HG02943 (cell line): Measurements from ENCODE around the gene PTAFR.

ENCODE experiments used
- ATAC-seq: cut with Tn5 transposase; IDR thresholded peaks from one replicate; pipeline ENCODE4 v1.9.1; 2021; ENCODE audit warnings: mild to moderate bottlenecking, low read depth, moderate library complexity; ENCODE audit not compliant: unreplicated experiment

The PTAFR gene, protein sequence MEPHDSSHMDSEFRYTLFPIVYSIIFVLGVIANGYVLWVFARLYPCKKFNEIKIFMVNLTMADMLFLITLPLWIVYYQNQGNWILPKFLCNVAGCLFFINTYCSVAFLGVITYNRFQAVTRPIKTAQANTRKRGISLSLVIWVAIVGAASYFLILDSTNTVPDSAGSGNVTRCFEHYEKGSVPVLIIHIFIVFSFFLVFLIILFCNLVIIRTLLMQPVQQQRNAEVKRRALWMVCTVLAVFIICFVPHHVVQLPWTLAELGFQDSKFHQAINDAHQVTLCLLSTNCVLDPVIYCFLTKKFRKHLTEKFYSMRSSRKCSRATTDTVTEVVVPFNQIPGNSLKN

DNA sequence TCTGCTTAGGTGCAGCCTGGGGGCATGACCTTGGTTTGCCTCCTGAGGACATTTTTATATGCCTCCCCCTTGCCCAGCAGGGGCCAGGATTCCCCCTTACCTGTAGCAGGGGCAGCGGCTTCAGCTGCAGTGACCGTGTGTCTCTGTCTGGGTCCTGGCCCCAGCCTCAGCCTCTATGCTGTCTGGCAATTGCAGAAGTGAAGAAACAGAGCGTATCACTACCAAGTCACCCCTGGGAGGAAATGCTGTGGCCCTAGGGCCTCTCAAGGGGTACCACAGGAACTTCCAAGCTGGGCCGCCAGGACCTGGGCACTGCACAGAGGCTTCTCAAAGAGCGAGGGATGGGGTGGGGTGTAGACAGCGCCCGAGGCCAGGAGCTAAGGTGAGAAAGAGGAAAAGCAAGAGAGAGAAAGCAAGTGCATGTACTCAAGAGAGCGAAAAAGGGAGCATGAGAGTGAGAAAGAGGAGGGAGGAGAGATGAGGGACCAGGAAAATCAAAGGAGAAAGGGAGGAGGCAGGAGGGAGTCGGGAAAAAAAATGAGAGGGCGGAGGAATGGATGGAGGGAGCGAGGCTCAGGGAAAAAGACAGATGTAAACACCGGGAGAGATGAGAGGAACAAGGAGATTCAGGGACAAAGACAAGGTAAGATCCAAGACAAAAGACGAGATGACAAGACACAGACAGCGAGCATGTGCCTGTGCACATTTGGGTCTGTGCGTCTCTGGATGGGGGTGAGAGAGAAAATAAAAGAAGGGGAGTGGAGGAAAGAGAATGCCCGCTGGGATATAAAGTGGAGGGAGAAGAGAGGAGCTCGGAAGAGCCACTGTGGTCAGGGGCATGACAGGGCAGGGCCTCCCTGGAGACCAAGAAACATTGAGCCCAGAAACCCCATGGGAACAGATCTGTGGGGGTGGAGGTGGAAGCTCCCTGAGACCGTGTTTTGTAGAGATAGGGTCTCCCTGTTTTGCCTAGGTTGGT is at the start of gene PTAFR:
PTAFR (minus strand) TSS at position 199 of the 979 bp plus-strand sequence. CDS start 25,669 bp downstream, outside the sequence.
- no peak for ATAC-seq

DNA sequence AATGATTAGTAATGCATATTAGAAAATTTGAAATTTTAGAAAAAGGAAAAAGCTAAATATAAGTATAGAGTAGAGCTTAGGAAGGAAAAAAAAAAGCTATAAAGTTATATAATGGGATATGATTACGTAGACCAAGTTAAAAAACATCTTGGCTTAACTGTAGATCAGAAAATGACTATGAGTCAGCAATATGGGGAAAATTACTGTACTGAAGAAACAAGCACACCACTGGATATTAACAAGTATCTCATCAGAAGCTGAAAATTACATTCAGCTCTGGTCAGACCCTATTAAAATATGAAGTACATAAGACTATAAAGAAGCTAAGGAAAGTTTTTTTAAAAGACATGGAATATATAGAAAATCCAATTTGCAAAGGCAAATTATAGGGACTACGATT is 36.8 kb upstream of the PTAFR start:
- no peak for ATAC-seq

DNA sequence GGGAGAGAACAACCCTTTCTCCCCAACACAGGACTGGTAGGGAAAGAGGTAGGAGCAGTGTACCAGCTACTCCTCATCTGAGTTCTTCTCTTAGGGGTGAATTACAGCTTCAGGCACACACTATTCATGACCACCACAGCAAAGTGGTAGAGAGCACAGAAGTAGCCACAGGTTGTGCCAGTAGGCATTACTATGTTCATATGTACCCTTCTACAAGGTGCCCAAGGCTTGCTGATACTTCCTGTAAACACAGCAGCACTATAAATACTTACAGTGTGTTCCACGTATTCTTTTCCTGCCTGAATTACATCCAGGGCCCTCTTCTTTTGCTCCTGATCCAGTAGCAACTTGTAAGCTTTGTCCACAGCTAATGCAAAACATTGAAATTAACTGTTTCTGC is 33.2 kb upstream of the PTAFR start:
- ATAC-seq = no peak

DNA sequence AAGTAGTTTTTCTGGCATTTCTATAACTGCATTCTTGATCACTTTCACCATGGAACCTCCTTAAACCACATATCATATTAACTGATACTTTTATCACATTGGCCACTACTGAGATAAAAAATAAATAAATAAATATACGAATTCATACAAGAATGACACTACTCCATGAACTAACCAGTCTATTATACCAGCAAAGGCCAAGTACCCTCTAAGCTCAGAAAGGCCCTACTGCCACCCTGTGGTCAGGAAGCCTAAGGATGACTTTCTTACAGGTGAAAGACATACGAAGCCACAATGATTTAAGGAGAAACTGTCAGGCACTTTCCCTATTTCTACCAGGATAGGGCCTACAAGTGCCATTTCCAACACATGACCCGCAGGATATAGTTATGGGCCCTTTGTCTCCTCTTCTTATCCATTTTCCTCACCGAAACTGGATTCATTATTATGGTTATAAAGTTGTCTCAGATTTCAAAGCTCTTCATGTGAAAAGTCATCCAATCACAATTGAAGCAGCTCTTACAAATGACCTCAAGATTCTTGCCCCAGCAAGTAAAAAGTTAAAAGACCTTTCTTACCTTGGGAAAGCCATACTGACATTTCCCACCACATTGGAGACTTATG is 32.4 kb upstream of the PTAFR start:
- no peak for ATAC-seq

DNA sequence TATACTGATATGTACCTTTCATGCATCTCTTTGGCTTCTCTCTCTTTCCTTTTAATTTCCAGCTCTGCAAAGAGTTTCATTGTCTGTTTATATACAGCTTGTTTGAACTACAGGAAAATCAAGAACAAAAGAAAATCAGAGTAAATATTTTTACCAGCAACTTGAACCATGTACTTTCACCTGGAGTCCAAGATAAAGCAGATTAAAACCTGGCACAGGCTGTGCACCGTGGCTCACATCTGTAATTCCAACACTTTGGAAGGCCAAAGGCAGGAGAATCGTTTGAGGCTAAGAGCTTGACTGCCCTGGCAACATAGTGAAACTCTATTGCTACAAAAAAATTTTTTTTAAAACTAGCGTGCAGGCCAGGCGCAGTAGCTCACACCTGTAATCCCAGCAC is 28.8 kb upstream of the PTAFR start:
- no peak for ATAC-seq

DNA sequence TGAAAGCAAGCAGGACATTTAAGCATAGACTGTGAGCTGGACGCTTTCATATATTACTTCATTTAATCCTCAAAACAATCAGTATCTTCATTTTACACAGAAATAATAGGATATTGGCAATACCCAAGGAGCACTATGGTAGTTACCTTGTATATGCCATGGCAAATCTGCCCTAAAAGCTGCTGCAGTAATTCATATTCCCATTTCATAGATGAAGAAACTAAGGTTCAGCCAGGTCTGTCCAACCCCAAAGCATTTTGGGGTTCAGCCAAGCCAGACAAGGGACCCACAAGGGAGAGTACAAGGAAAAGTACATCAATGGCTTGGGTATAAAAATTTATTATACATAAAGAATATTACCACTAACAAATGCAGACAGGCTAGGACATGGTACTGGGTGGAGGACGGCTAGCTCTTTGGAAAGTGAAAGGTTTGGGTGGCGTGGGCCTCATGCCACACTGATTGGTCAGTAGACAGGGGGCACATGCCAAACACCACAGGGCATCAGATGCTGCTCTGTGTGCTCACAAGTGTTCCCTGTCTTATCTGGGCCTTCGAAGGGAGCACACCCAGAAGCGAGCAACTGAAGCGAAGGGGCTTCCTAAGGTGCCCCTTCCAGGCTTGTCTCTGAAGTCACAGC is 23.9 kb upstream of the PTAFR start:
- no peak for ATAC-seq

DNA sequence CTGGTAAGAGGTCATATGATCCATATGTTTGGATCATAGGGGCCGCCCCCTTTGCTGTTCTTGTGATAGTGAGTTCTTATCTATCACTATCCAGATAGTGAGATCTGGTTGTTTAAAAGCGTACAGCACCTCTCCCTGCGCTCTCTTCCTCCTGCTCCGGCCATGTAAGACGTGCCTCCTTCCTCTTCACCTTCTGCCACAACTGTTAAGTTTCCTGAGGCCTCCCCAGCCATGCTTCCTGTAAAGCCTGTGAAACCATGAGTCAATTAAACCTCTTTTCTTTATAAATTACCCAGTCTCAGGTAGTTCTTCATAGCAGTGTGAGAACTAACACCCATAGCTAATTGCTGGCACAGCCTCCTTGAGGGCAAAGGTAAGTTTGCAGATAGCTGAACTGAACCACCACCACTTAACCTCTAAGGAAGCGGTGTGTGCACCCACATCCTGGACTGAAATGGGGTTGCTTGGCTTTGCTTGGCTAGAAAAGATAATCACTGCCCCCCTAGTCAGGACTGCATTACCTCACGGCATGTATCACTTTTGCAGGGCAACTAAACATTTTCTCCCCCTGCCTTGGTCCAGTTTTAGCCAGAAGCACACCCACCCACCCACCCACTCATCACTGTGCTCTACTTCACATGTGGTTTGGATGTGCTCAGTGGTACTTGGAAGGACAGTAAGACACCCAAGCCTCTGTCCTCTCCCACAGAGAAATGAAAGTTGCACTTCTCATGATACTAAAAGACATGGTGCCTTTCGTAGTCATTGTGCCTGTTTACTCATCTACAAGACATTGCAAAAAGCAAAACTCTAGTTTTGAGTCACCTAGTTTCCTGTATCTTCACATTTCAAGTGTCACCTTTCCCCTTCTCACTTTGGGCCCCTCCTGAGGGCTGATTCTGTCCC is 23.1 kb upstream of the PTAFR start:
- ATAC-seq = peak; percentile 73

DNA sequence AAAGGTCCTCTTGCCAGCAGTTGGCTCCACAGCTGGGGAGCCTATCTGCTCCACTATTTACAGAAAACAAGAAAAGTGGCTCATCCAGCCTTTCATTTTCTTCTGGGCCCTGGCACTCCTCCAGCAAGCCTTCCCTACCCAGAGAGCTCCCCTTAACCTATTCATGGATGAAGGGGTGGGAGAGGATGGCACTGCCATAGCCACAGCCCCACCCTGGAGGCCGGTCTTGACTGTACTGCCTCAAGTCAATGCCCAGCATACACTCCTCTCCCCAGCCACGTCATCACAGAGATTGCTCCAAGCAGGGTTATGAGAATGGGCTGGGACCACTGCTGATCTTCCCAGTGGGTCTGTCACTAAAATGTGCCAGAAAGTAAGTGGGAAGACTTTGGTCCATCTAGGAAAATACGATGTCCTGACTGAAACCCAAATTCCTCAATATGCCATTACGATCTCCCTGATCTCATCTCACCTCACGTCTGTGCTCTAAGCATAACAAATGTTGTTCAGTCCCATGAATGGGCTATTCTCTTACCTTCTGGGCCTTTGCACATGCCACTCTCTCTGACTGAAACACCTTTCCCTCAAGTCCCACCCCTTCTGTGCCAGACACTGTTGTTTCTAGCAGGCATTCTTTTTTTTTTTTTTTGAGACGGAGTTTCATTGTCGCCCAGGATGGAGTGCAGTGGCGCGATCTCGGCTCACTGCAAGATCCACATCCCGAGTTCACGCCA is 21.4 kb upstream of the PTAFR start:
- no peak for ATAC-seq

DNA sequence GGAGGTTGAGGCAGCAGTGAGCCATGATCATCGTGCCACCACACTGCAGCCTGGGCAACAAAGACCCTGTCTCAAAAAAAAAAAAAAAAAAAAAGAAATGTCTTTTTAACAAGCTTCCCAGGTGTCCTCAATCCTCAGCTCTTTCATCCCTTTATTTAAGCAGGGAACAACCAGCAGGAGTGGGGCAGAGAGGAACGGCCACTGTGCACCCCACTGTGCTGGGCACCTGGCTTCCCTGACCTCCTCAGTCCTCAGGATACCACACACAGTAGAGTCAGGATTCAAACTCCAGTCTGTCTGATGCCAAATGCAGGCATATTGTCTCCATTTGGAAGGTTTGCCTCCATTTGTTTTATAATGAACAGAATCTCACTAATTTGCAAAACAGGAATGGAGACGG is 19.8 kb upstream of the PTAFR start:
- ATAC-seq = no peak

DNA sequence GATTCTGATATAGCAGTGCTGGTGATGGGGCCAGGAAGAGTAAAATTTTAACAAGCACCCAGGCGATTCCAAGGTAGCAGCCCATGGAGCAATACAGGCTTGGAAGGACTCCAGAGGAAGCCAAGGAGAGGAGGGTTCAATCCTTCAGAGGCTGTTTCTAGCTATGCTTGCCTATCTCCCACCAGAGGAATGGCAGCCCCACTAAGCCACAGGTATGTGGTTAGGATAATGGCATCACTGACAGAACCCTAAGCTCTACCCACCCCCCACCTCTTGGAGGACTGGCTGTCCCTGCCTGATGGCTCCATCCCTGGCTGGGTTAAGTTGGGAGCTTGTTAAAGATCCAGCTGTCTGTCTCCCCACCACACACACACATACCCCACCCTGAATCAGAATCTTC is 19.3 kb upstream of the PTAFR start:
- ATAC-seq = no peak

DNA sequence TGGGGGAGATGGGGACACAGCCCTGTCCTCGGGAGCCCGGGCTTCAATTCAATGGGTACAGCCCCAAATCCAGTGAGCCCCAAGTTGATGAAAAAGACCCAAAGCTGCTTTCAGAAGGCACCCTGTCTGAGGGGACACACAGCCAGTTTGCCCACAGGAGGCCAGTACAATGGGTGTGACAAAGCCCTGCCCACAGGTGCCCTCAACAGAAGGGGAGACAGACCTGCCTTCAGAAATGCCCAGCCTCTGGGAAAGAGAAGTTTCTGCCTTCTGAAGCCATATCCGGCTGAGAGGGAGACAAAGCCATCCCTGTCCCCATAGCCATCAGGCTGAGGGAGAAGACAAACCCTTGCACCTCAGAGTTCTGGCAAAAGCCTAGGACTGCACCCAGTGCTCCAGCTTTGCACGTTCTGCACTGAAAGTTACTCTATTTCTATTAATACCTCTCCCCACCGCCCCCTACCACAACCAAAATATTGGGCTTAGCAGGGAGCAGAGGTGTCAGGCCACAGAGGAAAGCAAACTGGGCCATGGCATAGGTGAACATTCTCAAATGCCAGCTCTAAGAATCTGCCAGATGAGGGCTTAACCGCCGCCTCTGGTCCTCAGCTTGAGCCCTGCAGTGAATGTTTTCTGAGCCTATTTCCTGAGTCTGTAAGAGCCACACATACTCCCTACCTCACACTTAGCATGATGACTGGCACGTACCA is 18.0 kb upstream of the PTAFR start:
- ATAC-seq = no peak

DNA sequence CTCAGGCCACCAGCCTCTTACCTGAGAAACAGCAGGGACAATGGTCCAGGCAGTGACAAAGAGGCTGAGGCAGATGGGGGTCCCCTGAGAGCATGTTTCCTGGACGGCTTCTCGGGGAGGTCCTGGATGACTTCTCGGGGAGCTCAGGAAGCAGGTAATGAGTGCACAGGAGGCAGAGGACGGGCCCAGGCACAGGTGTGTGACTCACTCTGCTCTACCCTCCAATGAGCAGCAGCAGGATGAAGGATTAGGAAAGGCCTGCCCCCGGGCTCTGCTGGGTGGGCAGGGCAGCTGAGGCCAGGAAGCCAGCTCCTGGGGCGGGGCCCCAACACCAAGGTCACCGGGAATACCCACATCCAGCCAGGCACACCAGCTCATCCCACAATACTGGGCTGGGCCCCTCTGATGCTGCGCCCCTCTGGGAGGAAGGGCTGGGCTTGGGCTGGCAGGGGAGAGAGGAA is 17.2 kb upstream of the PTAFR start:
- ATAC-seq = no peak

DNA sequence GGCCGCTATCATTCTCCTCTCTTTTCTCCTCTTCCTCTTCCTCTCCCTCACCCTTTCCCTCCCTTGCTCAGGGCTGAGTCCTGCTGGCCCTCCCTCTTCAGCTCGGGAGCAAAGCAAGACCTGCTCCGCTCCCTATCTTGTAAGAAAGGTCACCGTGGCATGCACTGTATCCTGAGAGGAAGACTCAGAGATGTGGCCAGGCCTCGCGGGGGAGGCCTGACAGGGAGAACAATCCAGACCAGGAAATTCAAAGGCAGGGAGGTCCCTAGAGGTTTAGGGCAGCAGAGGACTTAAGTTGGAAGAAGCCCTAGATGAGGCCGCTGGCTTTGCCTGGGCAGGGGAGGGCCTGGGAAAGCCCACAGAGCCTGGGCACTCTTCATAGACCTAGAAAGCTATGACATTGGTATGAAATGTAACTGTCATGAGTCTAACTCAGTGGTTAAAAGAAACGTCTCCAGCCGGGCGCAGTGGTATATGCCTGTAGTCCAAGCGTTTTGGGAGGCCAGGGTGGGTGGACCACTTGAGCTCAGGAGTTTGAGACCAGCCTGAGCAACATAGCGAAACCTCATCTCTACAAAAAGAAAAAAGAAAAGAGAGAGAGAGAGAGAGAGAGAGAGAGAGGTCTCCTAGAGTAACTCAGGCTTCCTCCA is 14.6 kb upstream of the PTAFR start:
- no peak for ATAC-seq

DNA sequence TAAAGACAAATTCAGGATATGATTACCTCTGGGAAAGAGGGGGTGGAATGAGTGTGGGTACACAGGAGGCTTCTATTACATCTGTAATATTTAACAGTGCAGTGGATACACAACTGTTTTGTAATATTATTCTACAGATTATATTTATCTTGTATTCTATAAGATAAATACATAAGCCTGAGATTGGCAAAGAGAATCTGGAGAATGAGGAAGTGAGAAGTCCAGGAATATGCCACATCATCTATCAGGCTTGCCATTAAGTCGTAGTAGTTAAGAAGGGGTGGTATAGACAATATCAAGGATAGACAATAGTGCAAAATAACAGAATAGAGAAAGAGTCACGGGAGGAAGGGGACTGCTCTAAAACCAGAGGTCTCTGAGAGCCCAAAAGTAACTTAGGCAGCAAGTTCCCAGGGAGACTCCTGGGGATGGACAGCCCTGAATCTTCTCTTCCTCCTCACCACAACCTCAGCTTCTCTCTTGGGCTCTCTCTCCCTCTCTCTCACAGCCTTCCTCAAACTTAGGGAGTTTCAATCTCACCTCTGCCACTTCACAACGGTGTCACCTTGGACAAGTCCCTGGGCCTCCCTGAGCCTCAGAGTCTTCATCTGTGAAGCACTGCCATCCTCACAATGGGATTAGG is 14.0 kb upstream of the PTAFR start:
- ATAC-seq = no peak

DNA sequence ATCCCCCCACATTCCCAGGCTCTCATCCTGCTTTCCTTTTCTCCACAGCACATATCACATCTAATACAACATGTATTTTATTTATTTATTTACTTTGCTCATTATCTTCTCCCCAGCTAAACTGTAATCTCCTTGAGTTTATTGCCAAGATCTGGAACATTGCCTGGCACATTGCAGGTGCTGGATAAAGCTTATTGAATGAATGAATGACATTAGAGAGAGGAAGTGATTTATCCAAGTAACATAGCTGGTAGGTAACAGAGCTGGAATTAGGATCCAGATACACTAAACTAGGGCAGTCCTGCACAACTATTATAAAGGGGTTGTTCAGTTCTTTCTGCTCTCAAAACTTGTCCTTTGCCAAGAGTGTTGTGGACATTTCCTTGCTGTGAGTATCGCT is 8.6 kb upstream of the PTAFR start:
- no peak for ATAC-seq

DNA sequence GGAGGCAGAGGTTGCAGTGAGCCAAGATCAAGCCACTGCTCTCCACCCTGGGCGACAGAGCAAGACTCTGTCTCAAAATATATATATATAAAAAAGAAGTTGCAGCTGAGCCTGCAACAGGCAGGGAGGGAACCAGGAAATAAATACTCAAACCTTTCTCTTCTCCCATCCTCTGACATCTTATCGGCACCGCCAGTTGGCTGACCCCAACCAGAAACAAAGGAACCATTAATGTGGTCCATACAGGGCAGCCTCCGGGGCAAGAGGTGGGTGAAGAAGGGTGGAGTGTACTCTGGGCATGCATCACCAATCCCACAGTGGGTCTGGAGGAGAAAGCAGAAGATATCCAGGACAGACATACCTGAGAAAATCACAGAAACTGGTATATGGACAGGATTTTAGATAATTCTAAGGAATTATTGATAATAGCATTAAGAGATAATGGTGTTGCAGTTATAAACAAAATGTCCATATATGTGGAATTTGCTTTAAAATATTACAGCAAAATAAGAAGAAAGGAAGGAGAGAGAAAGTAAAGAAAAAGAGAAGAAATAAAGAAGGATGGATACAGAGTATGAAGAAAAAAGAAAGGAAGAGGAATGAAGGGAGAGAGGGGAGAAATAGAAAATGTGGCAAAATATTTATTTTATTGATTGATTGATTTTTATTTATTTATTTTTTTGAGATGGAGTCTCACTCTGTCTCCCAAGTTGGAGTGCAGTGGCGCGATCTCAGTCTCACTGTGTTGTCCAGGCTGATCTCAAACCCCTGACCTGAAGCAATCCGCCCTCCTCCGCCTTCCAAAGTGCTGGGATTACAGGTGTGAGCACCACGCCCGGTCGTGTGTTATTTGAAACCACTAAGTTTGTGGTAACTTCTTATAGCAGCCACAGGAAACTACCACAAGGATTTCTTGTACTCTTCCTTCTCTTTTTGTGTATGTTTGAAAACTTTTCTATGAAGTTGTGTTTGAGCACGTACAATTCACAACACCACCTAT is 4.1 kb upstream of the PTAFR start:
- no peak for ATAC-seq
